Prostate gland (tissue), 2 donors: ENCODE measurements around the gene CDK10.

Experiments used
- POLR2A ChIP-seq: fragments of 450-650 bp; IDR thresholded peaks from one replicate; pipeline ENCODE4 v1.6.1; 2016; ENCODE audit warnings: antibody characterized with exemption, mild to moderate bottlenecking
- POLR2AphosphoS5 ChIP-seq: sonication (generic); formaldehyde crosslinking; IDR thresholded peaks from one replicate; pipeline ENCODE4 v1.6.1; 2017; ENCODE audit warnings: antibody characterized with exemption
- TF ChIP-seq, protein P1 (sequence below), 4 experiments: fragments of 200-600 bp in 2 of 4; fragments of 450-650 bp in 2 of 4; sonication (generic) in 2 of 4; IDR thresholded peaks; 1 replicate in 3 of 4; 2 replicates in 1 of 4; pipeline ENCODE4 v1.5.1; 2016 to 2019; ENCODE audit warnings: antibody characterized with exemption in 4 of 4, mild to moderate bottlenecking in 2 of 4, moderate library complexity in 2 of 4

GRCh38 chr16:89717688-89718505 is 31.4 kb downstream of the CDK10 start:
- TF ChIP-seq, protein P1, sequence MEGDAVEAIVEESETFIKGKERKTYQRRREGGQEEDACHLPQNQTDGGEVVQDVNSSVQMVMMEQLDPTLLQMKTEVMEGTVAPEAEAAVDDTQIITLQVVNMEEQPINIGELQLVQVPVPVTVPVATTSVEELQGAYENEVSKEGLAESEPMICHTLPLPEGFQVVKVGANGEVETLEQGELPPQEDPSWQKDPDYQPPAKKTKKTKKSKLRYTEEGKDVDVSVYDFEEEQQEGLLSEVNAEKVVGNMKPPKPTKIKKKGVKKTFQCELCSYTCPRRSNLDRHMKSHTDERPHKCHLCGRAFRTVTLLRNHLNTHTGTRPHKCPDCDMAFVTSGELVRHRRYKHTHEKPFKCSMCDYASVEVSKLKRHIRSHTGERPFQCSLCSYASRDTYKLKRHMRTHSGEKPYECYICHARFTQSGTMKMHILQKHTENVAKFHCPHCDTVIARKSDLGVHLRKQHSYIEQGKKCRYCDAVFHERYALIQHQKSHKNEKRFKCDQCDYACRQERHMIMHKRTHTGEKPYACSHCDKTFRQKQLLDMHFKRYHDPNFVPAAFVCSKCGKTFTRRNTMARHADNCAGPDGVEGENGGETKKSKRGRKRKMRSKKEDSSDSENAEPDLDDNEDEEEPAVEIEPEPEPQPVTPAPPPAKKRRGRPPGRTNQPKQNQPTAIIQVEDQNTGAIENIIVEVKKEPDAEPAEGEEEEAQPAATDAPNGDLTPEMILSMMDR (IDR thresholded peaks at IDR 0.05), result no peak
- TF ChIP-seq POLR2A, result no peak
- no peak for TF ChIP-seq POLR2AphosphoS5
